GM12892 (cell line): ENCODE measurements around the gene CNTNAP2.

Experiments
- POLR2A ChIP-seq: IDR thresholded peaks from 2 replicates; pipeline ENCODE4 v1.6.1; 2011; ENCODE audit warnings: low read depth, low read length, control low read depth
- POLR2AphosphoS5 ChIP-seq: IDR thresholded peaks from 2 replicates; pipeline ENCODE4 v1.6.1; 2011; ENCODE audit warnings: low read depth, low read length, control low read depth
- TAF1 ChIP-seq: IDR thresholded peaks from 2 replicates; pipeline ENCODE4 v1.6.1; 2011; ENCODE audit warnings: low read depth, mild to moderate bottlenecking, control low read depth, low read length, borderline replicate concordance

DNA sequence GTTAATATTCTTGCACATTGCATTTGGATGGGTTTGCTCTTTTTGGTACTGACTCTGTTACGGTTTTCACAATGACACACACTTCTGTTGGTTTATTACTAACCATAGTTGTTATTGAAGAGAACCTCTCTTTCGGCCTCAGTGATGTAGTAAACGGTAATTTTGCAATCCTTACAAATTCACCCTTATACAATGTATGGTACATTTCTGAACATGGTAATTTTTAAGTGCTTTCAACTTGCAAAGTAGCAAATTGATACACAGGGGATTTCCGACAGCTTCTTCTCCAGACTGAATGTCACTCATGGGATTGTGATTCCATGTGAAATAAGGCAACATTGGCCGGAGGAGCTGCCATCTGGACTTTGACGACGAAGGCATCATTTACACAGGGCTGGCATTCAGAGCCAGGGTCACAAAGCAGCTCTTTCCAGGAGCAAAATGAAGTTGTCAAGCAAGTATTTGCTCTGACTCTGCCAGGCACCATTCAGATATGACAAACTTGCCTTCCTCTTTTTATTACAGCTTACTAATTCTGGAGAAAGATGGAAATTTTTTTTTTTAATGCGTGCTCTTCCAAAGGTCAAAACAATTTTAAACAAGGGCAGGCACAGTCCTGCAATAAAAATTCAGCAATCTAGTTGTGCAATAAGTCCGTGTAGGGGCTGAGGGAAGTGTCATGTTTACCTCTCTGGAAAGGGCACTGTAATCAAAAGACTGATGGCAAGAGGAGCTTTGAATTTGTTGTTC is 1762.5 kb downstream of the CNTNAP2 start:
- TF ChIP-seq POLR2A (no peak), TAF1 (no peak), POLR2AphosphoS5 (no peak)
